SH-SY5Y (cell line): ENCODE data around the gene RMP24.

Source experiments
- GATA2 ChIP-seq: IDR thresholded peaks from 2 replicates; pipeline ENCODE4 v1.6.1; 2011; ENCODE audit warnings: mild to moderate bottlenecking, low read depth, low read length
- GATA3 ChIP-seq: IDR thresholded peaks from 2 replicates; pipeline ENCODE4 v1.6.1; 2011; ENCODE audit warnings: low read depth, mild to moderate bottlenecking, low read length, moderate library complexity

GRCh38 chr18:36025025-36025424 is 52.5 kb downstream of the RMP24 start:
- TF ChIP-seq GATA2: no peak
- TF ChIP-seq GATA3: no peak
